ENCODE results near the gene PGBD4.

DNA sequence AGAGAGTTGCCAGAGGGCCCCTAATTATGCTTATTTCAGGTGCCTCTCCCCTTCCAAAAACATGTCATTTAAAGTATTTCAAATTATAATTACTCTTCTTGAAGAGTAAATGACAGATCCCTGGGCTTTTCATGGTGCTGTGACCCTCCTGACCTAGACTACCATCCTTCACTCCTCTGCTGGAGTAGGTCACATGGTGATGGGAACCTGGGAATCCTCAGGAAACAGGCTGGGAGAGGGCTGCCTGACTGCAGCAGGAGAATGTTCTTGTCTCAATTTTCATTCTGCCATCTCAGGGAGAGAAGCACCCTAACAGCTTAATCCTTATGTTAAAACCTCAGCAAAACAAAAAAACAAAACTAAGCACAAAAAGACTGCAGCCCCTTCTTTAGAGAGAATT lies 24.6 kb downstream of the PGBD4 start:
- TF ChIP-seq EZH2 (IDR thresholded peaks at IDR 0.05; ENCODE audit: borderline replicate concordance, low read length): no peak
- TF ChIP-seq, protein P1, sequence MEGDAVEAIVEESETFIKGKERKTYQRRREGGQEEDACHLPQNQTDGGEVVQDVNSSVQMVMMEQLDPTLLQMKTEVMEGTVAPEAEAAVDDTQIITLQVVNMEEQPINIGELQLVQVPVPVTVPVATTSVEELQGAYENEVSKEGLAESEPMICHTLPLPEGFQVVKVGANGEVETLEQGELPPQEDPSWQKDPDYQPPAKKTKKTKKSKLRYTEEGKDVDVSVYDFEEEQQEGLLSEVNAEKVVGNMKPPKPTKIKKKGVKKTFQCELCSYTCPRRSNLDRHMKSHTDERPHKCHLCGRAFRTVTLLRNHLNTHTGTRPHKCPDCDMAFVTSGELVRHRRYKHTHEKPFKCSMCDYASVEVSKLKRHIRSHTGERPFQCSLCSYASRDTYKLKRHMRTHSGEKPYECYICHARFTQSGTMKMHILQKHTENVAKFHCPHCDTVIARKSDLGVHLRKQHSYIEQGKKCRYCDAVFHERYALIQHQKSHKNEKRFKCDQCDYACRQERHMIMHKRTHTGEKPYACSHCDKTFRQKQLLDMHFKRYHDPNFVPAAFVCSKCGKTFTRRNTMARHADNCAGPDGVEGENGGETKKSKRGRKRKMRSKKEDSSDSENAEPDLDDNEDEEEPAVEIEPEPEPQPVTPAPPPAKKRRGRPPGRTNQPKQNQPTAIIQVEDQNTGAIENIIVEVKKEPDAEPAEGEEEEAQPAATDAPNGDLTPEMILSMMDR (conservative IDR thresholded peaks at IDR 0.05 in 1 of 2, IDR thresholded peaks at IDR 0.05 in 1 of 2; ENCODE audit: extremely low read depth in 1 of 2, insufficient read depth in 1 of 2, low read depth in 1 of 2, low read length in 2 of 2): no peak
